Neural cell (in vitro differentiated cells): Measurements from ENCODE around the gene RAP1GAP2.

ENCODE experiments used
- CTCF ChIP-seq: fragments of 450-650 bp; IDR thresholded peaks from 2 replicates; pipeline ENCODE4 v1.5.1; 2014; ENCODE audit warnings: antibody characterized with exemption, mild to moderate bottlenecking, moderate library complexity; ENCODE audit not compliant: poor library complexity, severe bottlenecking
- EZH2 ChIP-seq: fragments of 200-600, 300-800 bp; shearing (Covaris generic), sonication (generic); IDR thresholded peaks from 2 replicates; pipeline ENCODE4 v1.6.1; 2014; ENCODE audit warnings: antibody characterized with exemption, low read length, borderline replicate concordance, mild to moderate bottlenecking; ENCODE audit not compliant: insufficient read depth, poor library complexity, severe bottlenecking
- POLR2AphosphoS5 ChIP-seq: IDR thresholded peaks from 2 replicates; pipeline ENCODE4 v1.6.1; 2012
- SMC3 ChIP-seq: fragments of 450-650 bp; conservative IDR thresholded peaks from 2 replicates; pipeline ENCODE4 v1.6.1; 2014; ENCODE audit warnings: antibody characterized with exemption, mild to moderate bottlenecking, moderate library complexity; ENCODE audit not compliant: poor library complexity

GRCh38 chr17:3020381-3020780, 224.1 kb downstream of the RAP1GAP2 start:
- TF ChIP-seq POLR2AphosphoS5 (no peak), CTCF (no peak), EZH2 (no peak), SMC3 (no peak)
